Panc1 (cell line): ENCODE results near the gene LIN9. TPM values are rescaled to one million over a fixed set of nuclear protein-coding genes. Genes with fewer than 3 reads are reported as not detected.

ENCODE experiments used
- ATAC-seq: fragments of 200-7000 bp; cut with Tn5 transposase; 2 replicates; pipeline ENCODE4 v1.9.1; 2020; ENCODE audit warnings: mild to moderate bottlenecking, moderate library complexity
- BruUV-seq: library from RNA; stranded (reverse); fragments of 400-500 nt; replicated peaks from 2 replicates; lab custom pipeline; 2021; lab: Mats Ljungman, UMichigan
- CTCF ChIA-PET: fragments of 300-600 bp; sonication (Branson Sonifier 250); formaldehyde crosslinking; loops from one replicate; lab custom pipeline; 2022; ENCODE audit warnings: antibody characterized with exemption; lab: Charles Lee
- POLR2A ChIA-PET: fragments of 300-600 bp; sonication (Branson Sonifier 250); formaldehyde crosslinking; loops from one replicate; lab custom pipeline; 2022; ENCODE audit warnings: antibody characterized with exemption; lab: Charles Lee
- DNase-seq: peaks from one replicate; pipeline ENCODE4 v3.0.0-alpha.2; 2010; ENCODE audit warnings: low read depth, low spot score
- H3K27ac ChIP-seq: 2 replicates; pipeline ENCODE4 v1.5.1; 2011; ENCODE audit warnings: mild to moderate bottlenecking, low read length, inconsistent platforms
- H3K27me3 ChIP-seq: fragments of 200-500 bp; sonication (Bioruptor generic); 2 replicates; pipeline ENCODE4 v1.6.0; 2014; ENCODE audit warnings: low read length, inconsistent platforms; ENCODE audit not compliant: control insufficient read depth, insufficient read depth
- H3K36me3 ChIP-seq: fragments of 200-500 bp; sonication (Bioruptor generic); 2 replicates; pipeline ENCODE4 v1.5.1; 2014; ENCODE audit warnings: inconsistent platforms, mild to moderate bottlenecking, low read length, moderate library complexity; ENCODE audit not compliant: control insufficient read depth, insufficient read depth
- H3K4me1 ChIP-seq: 2 replicates; pipeline ENCODE4 v1.5.1; 2011; ENCODE audit warnings: inconsistent platforms, mild to moderate bottlenecking, low read length, moderate library complexity; ENCODE audit not compliant: control insufficient read depth, insufficient read depth
- H3K4me3 ChIP-seq, 2 experiments: 2 replicates each; pipeline ENCODE4 v1.5.1; 2011 to 2012; ENCODE audit warnings: low read depth in 2 of 2, low read length in 2 of 2, mild to moderate bottlenecking in 2 of 2, inconsistent platforms in 1 of 2, moderate library complexity in 1 of 2
- H3K9me3 ChIP-seq: fragments of 200-500 bp; sonication (Bioruptor generic); 2 replicates; pipeline ENCODE4 v1.5.1; 2014; ENCODE audit warnings: low read depth, mild to moderate bottlenecking, inconsistent platforms, low read length, moderate library complexity; ENCODE audit not compliant: control insufficient read depth, insufficient read depth
- POLR2AphosphoS5 ChIP-seq: IDR thresholded peaks from 2 replicates; pipeline ENCODE4 v1.6.1; 2012; ENCODE audit warnings: mild to moderate bottlenecking, low read depth, low read length, moderate library complexity
- SIN3A ChIP-seq: IDR thresholded peaks from 2 replicates; pipeline ENCODE4 v1.6.1; 2012; ENCODE audit warnings: low read depth, mild to moderate bottlenecking, low read length, moderate library complexity, borderline replicate concordance; ENCODE audit not compliant: insufficient read depth
- TCF7L2 ChIP-seq: IDR thresholded peaks from 2 replicates; pipeline ENCODE4 v1.6.1; 2011; ENCODE audit warnings: mild to moderate bottlenecking, low read depth, low read length, inconsistent platforms
- in situ Hi-C: cut with HindIII; loops from 2 replicates; pipeline ENCODE4 v1.10.0; 2016; ENCODE audit warnings: low sequenced_read_pairs, low pct_unique_long_range_greater_than_20kb
- intact Hi-C: fragments of 100-400 bp; cut with micrococcal nuclease; formaldehyde crosslinking; loops from one replicate; pipeline ENCODE4 v1.10.0; 2022; ENCODE audit not compliant: unreplicated experiment
- total RNA-seq: library from RNA; stranded (reverse); gene quantifications from one replicate; pipeline ENCODE4 v1.2.1, GENCODE V29; 2021; ENCODE audit not compliant: unreplicated experiment
- TF ChIP-seq, protein P1 (sequence below): fragments of 450-650 bp; IDR thresholded peaks from 2 replicates; pipeline ENCODE4 v1.5.1; 2017; ENCODE audit warnings: mild to moderate bottlenecking
- TF ChIP-seq, protein P2 (sequence below), 2 experiments: IDR thresholded peaks; 2 replicates each; pipeline ENCODE4 v1.6.1; 2011 to 2012; ENCODE audit warnings: low read depth in 2 of 2, control low read depth in 1 of 2, low read length in 1 of 2, mild to moderate bottlenecking in 1 of 2, moderate library complexity in 1 of 2; ENCODE audit not compliant: insufficient read depth in 1 of 2

The LIN9 gene
- total RNA-seq, 1 experiment from 2014 or later, result 11.4 TPM

DNA sequence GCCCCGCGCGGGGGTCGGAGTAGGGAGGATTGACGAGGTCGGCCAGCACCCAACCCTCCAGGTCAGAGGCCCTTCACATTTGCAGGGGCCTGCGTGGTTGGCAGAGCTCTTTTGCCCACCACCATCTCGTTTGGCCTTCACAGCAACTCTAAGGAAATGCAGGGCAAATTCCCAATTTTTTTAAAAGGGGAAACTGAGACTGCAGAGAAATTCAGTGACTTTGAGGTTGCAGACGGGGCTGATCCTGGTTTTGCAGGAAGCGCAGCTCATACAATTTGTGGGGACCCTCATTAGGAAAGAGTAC lies 122.0 kb downstream of the LIN9 start:
- DNase-seq, result no peak
- intact Hi-C loops, result no loop called here
- Histone ChIP-seq H3K36me3 (no peaks in the 10 kb centered on the region; the same call in 1 of the 2 replicates), H3K4me3 (peak overlapping the region; percentile 91 to 92), H3K27ac (peak overlapping the region; percentile 86), H3K9me3 (no peaks in the 10 kb centered on the region), H3K4me1 (peaks cover 11% of the 10 kb centered on the region; the same call in 1 of the 2 replicates), H3K27me3 (no peaks in the 10 kb centered on the region)
- ChIA-PET CTCF (no interaction called here), POLR2A (no interaction called here)
- in situ Hi-C loops, result no loop called here
- no peak for ATAC-seq
- no TSS peak for BruUV-seq
- TF ChIP-seq, protein P1, sequence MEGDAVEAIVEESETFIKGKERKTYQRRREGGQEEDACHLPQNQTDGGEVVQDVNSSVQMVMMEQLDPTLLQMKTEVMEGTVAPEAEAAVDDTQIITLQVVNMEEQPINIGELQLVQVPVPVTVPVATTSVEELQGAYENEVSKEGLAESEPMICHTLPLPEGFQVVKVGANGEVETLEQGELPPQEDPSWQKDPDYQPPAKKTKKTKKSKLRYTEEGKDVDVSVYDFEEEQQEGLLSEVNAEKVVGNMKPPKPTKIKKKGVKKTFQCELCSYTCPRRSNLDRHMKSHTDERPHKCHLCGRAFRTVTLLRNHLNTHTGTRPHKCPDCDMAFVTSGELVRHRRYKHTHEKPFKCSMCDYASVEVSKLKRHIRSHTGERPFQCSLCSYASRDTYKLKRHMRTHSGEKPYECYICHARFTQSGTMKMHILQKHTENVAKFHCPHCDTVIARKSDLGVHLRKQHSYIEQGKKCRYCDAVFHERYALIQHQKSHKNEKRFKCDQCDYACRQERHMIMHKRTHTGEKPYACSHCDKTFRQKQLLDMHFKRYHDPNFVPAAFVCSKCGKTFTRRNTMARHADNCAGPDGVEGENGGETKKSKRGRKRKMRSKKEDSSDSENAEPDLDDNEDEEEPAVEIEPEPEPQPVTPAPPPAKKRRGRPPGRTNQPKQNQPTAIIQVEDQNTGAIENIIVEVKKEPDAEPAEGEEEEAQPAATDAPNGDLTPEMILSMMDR, result no peak
- TF ChIP-seq POLR2AphosphoS5 (no peak), SIN3A (no peak), TCF7L2 (no peak)
- TF ChIP-seq, protein P2, sequence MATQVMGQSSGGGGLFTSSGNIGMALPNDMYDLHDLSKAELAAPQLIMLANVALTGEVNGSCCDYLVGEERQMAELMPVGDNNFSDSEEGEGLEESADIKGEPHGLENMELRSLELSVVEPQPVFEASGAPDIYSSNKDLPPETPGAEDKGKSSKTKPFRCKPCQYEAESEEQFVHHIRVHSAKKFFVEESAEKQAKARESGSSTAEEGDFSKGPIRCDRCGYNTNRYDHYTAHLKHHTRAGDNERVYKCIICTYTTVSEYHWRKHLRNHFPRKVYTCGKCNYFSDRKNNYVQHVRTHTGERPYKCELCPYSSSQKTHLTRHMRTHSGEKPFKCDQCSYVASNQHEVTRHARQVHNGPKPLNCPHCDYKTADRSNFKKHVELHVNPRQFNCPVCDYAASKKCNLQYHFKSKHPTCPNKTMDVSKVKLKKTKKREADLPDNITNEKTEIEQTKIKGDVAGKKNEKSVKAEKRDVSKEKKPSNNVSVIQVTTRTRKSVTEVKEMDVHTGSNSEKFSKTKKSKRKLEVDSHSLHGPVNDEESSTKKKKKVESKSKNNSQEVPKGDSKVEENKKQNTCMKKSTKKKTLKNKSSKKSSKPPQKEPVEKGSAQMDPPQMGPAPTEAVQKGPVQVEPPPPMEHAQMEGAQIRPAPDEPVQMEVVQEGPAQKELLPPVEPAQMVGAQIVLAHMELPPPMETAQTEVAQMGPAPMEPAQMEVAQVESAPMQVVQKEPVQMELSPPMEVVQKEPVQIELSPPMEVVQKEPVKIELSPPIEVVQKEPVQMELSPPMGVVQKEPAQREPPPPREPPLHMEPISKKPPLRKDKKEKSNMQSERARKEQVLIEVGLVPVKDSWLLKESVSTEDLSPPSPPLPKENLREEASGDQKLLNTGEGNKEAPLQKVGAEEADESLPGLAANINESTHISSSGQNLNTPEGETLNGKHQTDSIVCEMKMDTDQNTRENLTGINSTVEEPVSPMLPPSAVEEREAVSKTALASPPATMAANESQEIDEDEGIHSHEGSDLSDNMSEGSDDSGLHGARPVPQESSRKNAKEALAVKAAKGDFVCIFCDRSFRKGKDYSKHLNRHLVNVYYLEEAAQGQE (IDR thresholded peaks at IDR 0.05; ENCODE audit: insufficient read depth in 1 of 2, low read depth in 2 of 2, low read length in 1 of 2), result no peak

DNA sequence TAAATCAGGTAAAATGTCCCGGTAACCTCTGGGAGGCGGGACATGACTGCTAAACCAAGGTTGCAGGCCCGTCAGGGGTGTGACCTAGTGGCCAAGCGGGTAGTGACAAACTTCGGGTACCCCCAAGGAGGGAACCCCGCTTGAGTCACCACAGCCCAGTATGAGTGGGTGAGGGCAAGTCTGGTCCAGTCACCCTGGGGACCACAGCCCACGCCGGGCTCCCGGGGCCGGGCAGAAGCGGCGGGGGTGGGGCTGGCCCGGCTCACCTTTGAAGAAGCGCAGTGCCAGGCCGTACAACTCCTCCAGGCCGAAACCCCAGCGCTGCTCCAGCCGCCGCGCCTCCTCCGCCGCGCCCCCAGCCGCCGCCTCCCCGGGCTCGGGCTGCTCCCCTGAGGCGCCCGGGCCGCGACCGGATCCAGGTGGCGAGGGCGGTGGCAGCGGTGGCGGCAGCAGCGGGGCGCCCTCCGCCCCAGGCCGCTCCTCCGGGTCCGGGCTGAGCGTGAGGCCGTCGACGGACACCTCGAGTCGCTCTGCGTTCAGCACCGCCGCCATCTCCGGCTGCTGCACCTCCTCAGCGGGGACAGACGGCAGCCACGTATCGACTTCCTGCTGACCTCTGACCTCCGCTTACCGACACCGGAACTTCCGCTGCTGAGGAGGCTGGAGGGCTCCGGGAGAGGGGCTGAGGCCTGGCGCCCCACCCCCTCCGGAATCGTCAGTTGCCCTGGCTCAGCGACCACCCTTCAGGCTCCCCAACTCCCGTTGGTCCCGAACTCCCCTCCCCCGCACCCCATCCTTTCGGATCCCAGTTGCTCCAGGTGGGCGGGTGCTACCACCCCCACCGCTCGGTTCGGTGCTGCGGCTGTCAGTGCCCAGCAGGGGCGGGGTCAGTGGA lies 122.6 kb downstream of the LIN9 start, which contains the start of gene ACBD3:
Gene ACBD3, minus strand, starts transcription at position 618 of the 895 bp plus-strand sequence. Its CDS starts 66 bp downstream, at position 552.
- TF ChIP-seq, protein P1, result no peak
- peak; percentile 92 for TF ChIP-seq POLR2AphosphoS5
- TF ChIP-seq, protein P2 (IDR thresholded peaks at IDR 0.05; ENCODE audit: insufficient read depth in 1 of 2, low read depth in 2 of 2, low read length in 1 of 2), result no peak; a peak in 1 of 4 replicates
- peak; percentile 59; the same call in 1 of the 2 replicates for TF ChIP-seq TCF7L2
- peak; percentile 69; the same call in 1 of the 2 replicates for TF ChIP-seq SIN3A
- BruUV-seq, result no TSS peak
- ATAC-seq, result peak; percentile 98
- CTCF ChIA-PET, result no interaction called here
- H3K4me3 ChIP-seq, result peak within 1 kb of the TSS; percentile 91 to 92
- H3K4me1 ChIP-seq, result peaks cover 11% of the 10 kb centered on the region; the same call in 1 of the 2 replicates
- no peaks in the 10 kb centered on the region for H3K27me3 ChIP-seq
- H3K9me3 ChIP-seq, result no peaks in the 10 kb centered on the region
- peaks cover 1% of the 10 kb centered on the region for H3K36me3 ChIP-seq
- in situ Hi-C loops, result no loop called here
- intact Hi-C loops, result no loop called here
- POLR2A ChIA-PET, result no interaction called here
- no peak for DNase-seq
- H3K27ac ChIP-seq, result peak within 1 kb of the TSS; percentile 86
